Muscle layer of colon (tissue), 2 donors: ENCODE data around the gene MYO7B.

Experiments used
- H3K27ac ChIP-seq: one replicate; pipeline ENCODE4 v1.7.0; 2013; ENCODE audit warnings: low read depth, mild to moderate bottlenecking, low read length, moderate library complexity
- H3K27me3 ChIP-seq, 2 donors: one replicate each; pipeline ENCODE4 v1.7.0; 2013; ENCODE audit warnings: low read length in 2 of 2, mild to moderate bottlenecking in 2 of 2; ENCODE audit not compliant: insufficient read depth in 2 of 2, control insufficient read depth in 1 of 2
- H3K36me3 ChIP-seq: one replicate; pipeline ENCODE4 v1.7.0; 2013; ENCODE audit warnings: mild to moderate bottlenecking, low read length; ENCODE audit not compliant: insufficient read depth
- H3K4me1 ChIP-seq: one replicate; pipeline ENCODE4 v1.7.0; 2013; ENCODE audit warnings: mild to moderate bottlenecking, low read length; ENCODE audit not compliant: insufficient read depth
- H3K4me3 ChIP-seq, 2 donors: one replicate each; pipeline ENCODE4 v1.7.0; 2013; ENCODE audit warnings: low read length in 2 of 2, low read depth in 1 of 2, mild to moderate bottlenecking in 1 of 2, moderate library complexity in 1 of 2
- H3K9ac ChIP-seq: one replicate; pipeline ENCODE4 v1.7.0; 2013; ENCODE audit warnings: low read length
- H3K9me3 ChIP-seq: one replicate; pipeline ENCODE4 v1.7.0; 2013; ENCODE audit warnings: mild to moderate bottlenecking, low read length
- donor health status: abdominal sarcoma.
- donor health status: Adenocarcinoma of cecum.

The MYO7B gene

GRCh38 chr2:127619203-127619590 is 83.7 kb downstream of the MYO7B start:
- Histone ChIP-seq H3K27ac (no peak overlapping the region), H3K9ac (no peak overlapping the region)

GRCh38 chr2:127619877-127620705 is 84.6 kb downstream of the MYO7B start:
- no peak overlapping the region for H3K4me3 ChIP-seq
- H3K27me3 ChIP-seq = peaks cover 0 to 29% of the 10 kb centered on the region in 2 donors
- H3K27ac ChIP-seq = no peak overlapping the region
- no peaks in the 10 kb centered on the region for H3K36me3 ChIP-seq
- no peak overlapping the region for H3K9ac ChIP-seq
- no peaks in the 10 kb centered on the region for H3K4me1 ChIP-seq
- H3K9me3 ChIP-seq = no peaks in the 10 kb centered on the region

More at GRCh38 chr2:127619203-127619590, 83.7 kb downstream of the MYO7B start:
- H3K4me3 ChIP-seq = no peak overlapping the region
- H3K36me3 ChIP-seq = no peaks in the 10 kb centered on the region
- no peaks in the 10 kb centered on the region for H3K4me1 ChIP-seq
- H3K9me3 ChIP-seq = no peaks in the 10 kb centered on the region
- H3K27me3 ChIP-seq = peaks cover 0 to 21% of the 10 kb centered on the region in 2 donors

GRCh38 chr2:127620866-127621265 is 85.4 kb downstream of the MYO7B start:
- Histone ChIP-seq H3K27ac (no peak overlapping the region), H3K9ac (no peak overlapping the region), H3K4me3 (no peak overlapping the region), H3K9me3 (no peaks in the 10 kb centered on the region), H3K4me1 (no peaks in the 10 kb centered on the region), H3K36me3 (no peaks in the 10 kb centered on the region), H3K27me3 (peaks cover 0 to 30% of the 10 kb centered on the region in 2 donors)

GRCh38 chr2:127621981-127622431 is 86.5 kb downstream of the MYO7B start:
- no peaks in the 10 kb centered on the region for H3K9me3 ChIP-seq
- H3K4me1 ChIP-seq = no peaks in the 10 kb centered on the region
- no peaks in the 10 kb centered on the region for H3K36me3 ChIP-seq
- H3K4me3 ChIP-seq = no peak overlapping the region
- H3K9ac ChIP-seq = no peak overlapping the region
- no peak overlapping the region for H3K27ac ChIP-seq
- H3K27me3 ChIP-seq = peaks cover 0 to 30% of the 10 kb centered on the region in 2 donors

- Histone ChIP-seq H3K4me1 (no peaks in the 10 kb centered on the region), H3K9ac (no peak overlapping the region), H3K27ac (no peak overlapping the region), H3K36me3 (no peaks in the 10 kb centered on the region), H3K4me3 (no peak overlapping the region), H3K9me3 (no peaks in the 10 kb centered on the region), H3K27me3 (peaks cover 0 to 30% of the 10 kb centered on the region in 2 donors)
Observed at GRCh38 chr2:127622561-127623387, 87.3 kb downstream of the MYO7B start.

GRCh38 chr2:127623388-127624319 is 88.2 kb downstream of the MYO7B start:
- Histone ChIP-seq H3K27me3 (peaks cover 0 to 30% of the 10 kb centered on the region in 2 donors), H3K4me3 (no peak overlapping the region), H3K4me1 (no peaks in the 10 kb centered on the region), H3K9ac (no peak overlapping the region), H3K36me3 (no peaks in the 10 kb centered on the region), H3K27ac (no peak overlapping the region), H3K9me3 (no peaks in the 10 kb centered on the region)

GRCh38 chr2:127624320-127624755 is 88.9 kb downstream of the MYO7B start:
- H3K4me3 ChIP-seq = no peak overlapping the region
- H3K27me3 ChIP-seq = peaks cover 0 to 30% of the 10 kb centered on the region in 2 donors
- H3K36me3 ChIP-seq = no peaks in the 10 kb centered on the region
- no peak overlapping the region for H3K9ac ChIP-seq
- H3K27ac ChIP-seq = no peak overlapping the region
- no peaks in the 10 kb centered on the region for H3K9me3 ChIP-seq
- H3K4me1 ChIP-seq = no peaks in the 10 kb centered on the region

- Histone ChIP-seq H3K27me3 (peaks cover 0 to 30% of the 10 kb centered on the region in 2 donors), H3K9me3 (no peaks in the 10 kb centered on the region), H3K27ac (no peak overlapping the region), H3K4me3 (no peak overlapping the region), H3K4me1 (peaks cover 5% of the 10 kb centered on the region), H3K36me3 (no peaks in the 10 kb centered on the region), H3K9ac (no peak overlapping the region)
Observed at GRCh38 chr2:127624756-127625571, 89.5 kb downstream of the MYO7B start.

- Histone ChIP-seq H3K27ac (no peak overlapping the region), H3K4me1 (peaks cover 11% of the 10 kb centered on the region), H3K4me3 (no peak overlapping the region), H3K36me3 (no peaks in the 10 kb centered on the region), H3K9ac (no peak overlapping the region), H3K9me3 (no peaks in the 10 kb centered on the region), H3K27me3 (peaks cover 0 to 30% of the 10 kb centered on the region in 2 donors)
Observed at GRCh38 chr2:127625572-127625951, 90.1 kb downstream of the MYO7B start.

GRCh38 chr2:127626175-127626574 is 90.7 kb downstream of the MYO7B start:
- no peak overlapping the region for H3K9ac ChIP-seq
- no peaks in the 10 kb centered on the region for H3K36me3 ChIP-seq
- peaks cover 0 to 30% of the 10 kb centered on the region in 2 donors for H3K27me3 ChIP-seq
- no peak overlapping the region for H3K27ac ChIP-seq
- H3K4me3 ChIP-seq = no peak overlapping the region
- no peaks in the 10 kb centered on the region for H3K9me3 ChIP-seq
- H3K4me1 ChIP-seq = peaks cover 17% of the 10 kb centered on the region
